ENCODE data around the gene ZYX.
A peak's percentile ranks its signal among the peaks of the same experiment; 100 is the strongest.
"Not testable (repeated sequence)": the region's sequence is repeated elsewhere in the genome, so short reads cannot be mapped to it uniquely, and the experiment has no call there.

The ZYX gene

GRCh38 chr7:143411976-143412708 lies 31.0 kb downstream of the ZYX start:
- no peak for TF ChIP-seq CTCF (IDR thresholded peaks at IDR 0.05; ENCODE audit: poor library complexity, severe bottlenecking)
- no peak overlapping the region for H3K4me3 ChIP-seq (ENCODE audit: severe bottlenecking)
- no peak overlapping the region for H3K27ac ChIP-seq (ENCODE audit: poor library complexity, severe bottlenecking)
- ATAC-seq (ENCODE audit: low read depth), result no peak
- no peaks in the 10 kb centered on the region for H3K27me3 ChIP-seq (ENCODE audit: insufficient read depth, poor library complexity, severe bottlenecking)
- no peaks in the 10 kb centered on the region; the same call in 1 of the 2 replicates for H3K36me3 ChIP-seq (ENCODE audit: low read depth)
- DNase-seq (ENCODE audit: low spot score), result no peak
- peaks cover 13% of the 10 kb centered on the region for H3K4me1 ChIP-seq (ENCODE audit: insufficient read depth, poor library complexity, severe bottlenecking)
- no peaks in the 10 kb centered on the region for H3K9me3 ChIP-seq (ENCODE audit: severe bottlenecking)

- no peak for DNase-seq (ENCODE audit: low spot score)
- no peak overlapping the region for H3K27ac ChIP-seq (ENCODE audit: poor library complexity, severe bottlenecking)
- TF ChIP-seq CTCF (IDR thresholded peaks at IDR 0.05; ENCODE audit: poor library complexity, severe bottlenecking), result no peak
- H3K9me3 ChIP-seq (ENCODE audit: severe bottlenecking), result no peaks in the 10 kb centered on the region
- no peaks in the 10 kb centered on the region for H3K36me3 ChIP-seq (ENCODE audit: low read depth)
- no peak overlapping the region for H3K4me3 ChIP-seq (ENCODE audit: severe bottlenecking)
- H3K4me1 ChIP-seq (ENCODE audit: insufficient read depth, poor library complexity, severe bottlenecking), result peaks cover 13% of the 10 kb centered on the region
- ATAC-seq (ENCODE audit: low read depth), result no peak
- H3K27me3 ChIP-seq (ENCODE audit: insufficient read depth, poor library complexity, severe bottlenecking), result no peaks in the 10 kb centered on the region
These were observed 32.0 kb downstream of the ZYX start for GRCh38 chr7:143413123-143413522.

GRCh38 chr7:143415209-143415608 lies 34.1 kb downstream of the ZYX start:
- not testable (repeated sequence) for ATAC-seq (ENCODE audit: low read depth)

GRCh38 chr7:143415742-143416397 lies 34.7 kb downstream of the ZYX start:
- Histone ChIP-seq H3K4me3 (ENCODE audit: severe bottlenecking) (peak overlapping the region; percentile 5), H3K27me3 (ENCODE audit: insufficient read depth, poor library complexity, severe bottlenecking) (no peaks in the 10 kb centered on the region)
- ATAC-seq (ENCODE audit: low read depth), result peak; percentile 81

More at GRCh38 chr7:143415209-143415608, 34.1 kb downstream of the ZYX start:
- not testable (repeated sequence) for H3K4me3 ChIP-seq (ENCODE audit: severe bottlenecking); H3K27me3 ChIP-seq (ENCODE audit: insufficient read depth, poor library complexity, severe bottlenecking); H3K36me3 ChIP-seq (ENCODE audit: low read depth); H3K9me3 ChIP-seq (ENCODE audit: severe bottlenecking); DNase-seq (ENCODE audit: low spot score)
- peaks cover 17% of the 10 kb centered on the region for H3K4me1 ChIP-seq (ENCODE audit: insufficient read depth, poor library complexity, severe bottlenecking)
- H3K27ac ChIP-seq (ENCODE audit: poor library complexity, severe bottlenecking), result peak overlapping the region; percentile 70

More at GRCh38 chr7:143415742-143416397, 34.7 kb downstream of the ZYX start:
- Histone ChIP-seq H3K36me3 (ENCODE audit: low read depth) (no peaks in the 10 kb centered on the region), H3K27ac (ENCODE audit: poor library complexity, severe bottlenecking) (peak overlapping the region; percentile 70), H3K9me3 (ENCODE audit: severe bottlenecking) (no peaks in the 10 kb centered on the region), H3K4me1 (ENCODE audit: insufficient read depth, poor library complexity, severe bottlenecking) (peaks cover 17% of the 10 kb centered on the region)
- no peak for DNase-seq (ENCODE audit: low spot score)
- no peak for TF ChIP-seq CTCF (IDR thresholded peaks at IDR 0.05; ENCODE audit: poor library complexity, severe bottlenecking)

Measured in RWPE2 (cell line).